Mononuclear cell (primary cell): Measurements from ENCODE around the gene ZFAND4. TPM values are rescaled to one million over a fixed set of nuclear protein-coding genes. Genes with fewer than 3 reads are reported as not detected.
"Not testable (repeated sequence)": the region's sequence is repeated elsewhere in the genome, so short reads cannot be mapped to it uniquely, and the experiment has no call there.

Source experiments
- H3K27me3 ChIP-seq: 2 replicates; pipeline ENCODE4 v1.6.0; 2011; ENCODE audit warnings: low read length, control low read depth; ENCODE audit not compliant: insufficient read depth
- H3K4me1 ChIP-seq: 2 replicates; pipeline ENCODE4 v1.5.1; 2011; ENCODE audit warnings: mild to moderate bottlenecking, low read length, control low read depth; ENCODE audit not compliant: insufficient read depth
- H3K4me3 ChIP-seq: 2 replicates; pipeline ENCODE4 v1.5.1; 2011; ENCODE audit warnings: mild to moderate bottlenecking, low read length, moderate library complexity
- H3K9me3 ChIP-seq: 2 replicates; pipeline ENCODE4 v1.5.1; 2011; ENCODE audit warnings: low read depth, mild to moderate bottlenecking, control low read depth, low read length
- total RNA-seq: library from RNA; depleted of rRNA; stranded (reverse); fragments of >200 nt; gene quantifications from one replicate; pipeline ENCODE4 v1.2.3, GENCODE V29; 2012

ZFAND4 gene
- total RNA-seq, 1 donor = 33.1 TPM

- H3K27me3 ChIP-seq, H3K4me3 ChIP-seq, H3K9me3 ChIP-seq, H3K4me1 ChIP-seq: not testable (repeated sequence)
Observed at GRCh38 chr10:45654753-45655141, 17.8 kb downstream of the ZFAND4 start.

DNA sequence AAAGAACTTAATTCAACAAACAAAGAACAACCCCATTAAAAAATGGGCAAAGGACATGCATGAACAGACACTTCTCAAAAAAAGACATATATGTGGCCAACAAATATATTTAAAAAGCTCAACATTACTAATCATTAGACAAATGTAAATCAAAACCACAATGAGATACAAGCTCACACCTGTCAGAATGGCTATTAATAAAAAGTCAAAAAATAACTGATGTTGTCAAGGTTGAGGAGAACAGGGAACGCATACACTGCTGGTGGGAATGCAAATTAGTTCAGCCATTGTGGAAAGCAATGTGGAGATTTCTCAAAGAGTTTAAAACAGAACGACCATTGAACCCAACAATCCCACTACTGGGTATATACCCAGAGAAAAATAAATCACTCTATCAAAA, 19.1 kb downstream of the ZFAND4 start:
- Histone ChIP-seq H3K27me3 (no peaks in the 10 kb centered on the region), H3K4me1 (peaks cover 4% of the 10 kb centered on the region), H3K9me3 (no peaks in the 10 kb centered on the region), H3K4me3 (no peak overlapping the region)

- Histone ChIP-seq H3K27me3 (no peaks in the 10 kb centered on the region), H3K9me3 (no peaks in the 10 kb centered on the region)
Observed at GRCh38 chr10:45652511-45652910, 20.1 kb downstream of the ZFAND4 start.

DNA sequence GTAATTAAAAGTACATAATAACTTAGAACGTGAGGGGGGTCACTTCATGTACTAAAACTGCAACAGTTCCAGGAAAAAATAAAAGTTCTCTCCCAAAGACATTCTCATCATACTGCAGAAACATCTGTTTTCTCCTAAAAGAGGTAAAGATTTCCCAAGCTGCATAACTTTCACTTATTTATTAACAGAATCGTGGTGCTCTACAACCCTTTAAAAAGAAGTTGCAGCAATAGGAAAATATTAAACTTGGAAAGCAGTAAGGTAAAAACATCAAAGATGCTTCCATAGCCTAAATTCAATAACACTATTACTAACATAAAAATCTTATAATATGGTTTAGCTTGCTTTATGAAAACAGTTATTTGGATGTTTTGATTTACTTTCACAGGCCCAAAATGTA, 23.3 kb downstream of the ZFAND4 start:
- Histone ChIP-seq H3K4me3 (no peak overlapping the region), H3K9me3 (no peaks in the 10 kb centered on the region), H3K4me1 (no peaks in the 10 kb centered on the region), H3K27me3 (no peaks in the 10 kb centered on the region)

More at GRCh38 chr10:45652511-45652910, 20.1 kb downstream of the ZFAND4 start:
- Histone ChIP-seq H3K4me3 (no peak overlapping the region), H3K4me1 (peaks cover 4% of the 10 kb centered on the region)

- Histone ChIP-seq H3K9me3 (no peaks in the 10 kb centered on the region), H3K4me3 (no peak overlapping the region), H3K27me3 (no peaks in the 10 kb centered on the region), H3K4me1 (no peaks in the 10 kb centered on the region)
Observed at GRCh38 chr10:45647118-45647517, 25.5 kb downstream of the ZFAND4 start.

DNA sequence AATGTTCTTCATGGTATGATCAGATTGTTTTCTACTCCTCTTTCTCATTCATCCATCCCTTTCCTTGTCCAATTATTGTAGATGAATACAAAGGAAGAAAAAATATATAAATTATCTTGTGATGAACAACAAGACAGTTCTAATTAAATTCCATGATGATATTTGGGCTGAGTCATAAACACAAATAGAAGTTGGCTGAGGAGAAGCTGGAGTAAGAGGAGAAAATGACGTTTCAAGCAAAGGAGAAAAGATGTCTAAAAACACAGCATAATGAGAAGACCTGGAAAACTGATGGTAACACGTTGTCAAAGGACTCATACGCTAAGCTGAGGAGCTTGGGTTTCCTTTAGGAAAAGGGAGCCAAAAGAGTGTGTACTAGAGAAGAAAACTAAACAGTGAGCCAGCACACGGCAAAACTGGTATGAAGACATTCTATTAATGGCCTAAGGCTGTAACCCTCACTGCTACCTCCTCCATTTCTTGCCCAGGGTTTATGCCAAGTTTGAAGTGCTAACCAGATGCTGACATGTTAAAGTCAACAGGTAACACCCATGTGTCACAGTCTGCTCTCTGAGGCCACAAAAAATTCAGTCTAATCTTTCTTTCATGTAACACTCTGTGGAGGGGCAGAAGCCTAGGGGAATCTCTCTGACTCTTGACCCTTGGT, 26.1 kb downstream of the ZFAND4 start:
- Histone ChIP-seq H3K27me3 (no peaks in the 10 kb centered on the region), H3K4me3 (no peak overlapping the region), H3K9me3 (no peaks in the 10 kb centered on the region), H3K4me1 (no peaks in the 10 kb centered on the region)

GRCh38 chr10:45644527-45644926, 28.0 kb downstream of the ZFAND4 start:
- H3K4me1 ChIP-seq = no peaks in the 10 kb centered on the region

GRCh38 chr10:45640941-45641340, 31.6 kb downstream of the ZFAND4 start:
- Histone ChIP-seq H3K4me3 (no peak overlapping the region), H3K27me3 (no peaks in the 10 kb centered on the region), H3K9me3 (no peaks in the 10 kb centered on the region), H3K4me1 (no peaks in the 10 kb centered on the region)

More at GRCh38 chr10:45644527-45644926, 28.0 kb downstream of the ZFAND4 start:
- Histone ChIP-seq H3K27me3 (no peaks in the 10 kb centered on the region), H3K9me3 (no peaks in the 10 kb centered on the region), H3K4me3 (no peak overlapping the region)

DNA sequence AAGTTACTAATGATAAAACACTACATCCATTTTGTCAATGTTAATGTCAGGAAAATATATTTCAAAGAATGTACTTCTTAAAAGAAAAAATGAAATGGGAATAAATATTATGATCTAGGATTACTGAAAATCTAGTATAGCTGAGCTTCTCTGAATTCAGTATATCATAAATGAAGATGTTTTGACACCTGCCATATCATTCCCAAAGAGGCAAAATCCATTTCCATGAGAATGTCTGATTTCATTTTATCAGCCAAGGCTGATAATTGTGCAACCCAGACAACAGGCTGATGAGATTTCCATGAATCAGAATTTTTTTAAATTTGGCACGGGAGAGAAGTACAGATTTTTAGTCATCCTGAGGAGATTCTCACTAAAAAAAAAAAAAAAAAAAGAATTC, 32.5 kb downstream of the ZFAND4 start:
- Histone ChIP-seq H3K9me3 (no peaks in the 10 kb centered on the region), H3K4me1 (no peaks in the 10 kb centered on the region), H3K4me3 (no peak overlapping the region), H3K27me3 (no peaks in the 10 kb centered on the region)

- no peaks in the 10 kb centered on the region for H3K4me1 ChIP-seq
- no peaks in the 10 kb centered on the region for H3K27me3 ChIP-seq
- H3K4me3 ChIP-seq = no peak overlapping the region
- H3K9me3 ChIP-seq = no peaks in the 10 kb centered on the region
Observed at GRCh38 chr10:45627412-45628048, 45.0 kb downstream of the ZFAND4 start.

GRCh38 chr10:45625879-45626278, 46.7 kb downstream of the ZFAND4 start:
- H3K4me3 ChIP-seq = no peak overlapping the region
- H3K27me3 ChIP-seq = no peaks in the 10 kb centered on the region
- no peaks in the 10 kb centered on the region for H3K4me1 ChIP-seq
- no peaks in the 10 kb centered on the region for H3K9me3 ChIP-seq

GRCh38 chr10:45624724-45625123, 47.8 kb downstream of the ZFAND4 start:
- Histone ChIP-seq H3K4me1 (no peaks in the 10 kb centered on the region), H3K4me3 (no peak overlapping the region), H3K9me3 (no peaks in the 10 kb centered on the region), H3K27me3 (no peaks in the 10 kb centered on the region)

- no peak overlapping the region for H3K4me3 ChIP-seq
- no peaks in the 10 kb centered on the region for H3K4me1 ChIP-seq
- no peaks in the 10 kb centered on the region for H3K9me3 ChIP-seq
- no peaks in the 10 kb centered on the region for H3K27me3 ChIP-seq
Observed at GRCh38 chr10:45614869-45615268, 57.7 kb downstream of the ZFAND4 start.

GRCh38 chr10:45612741-45613140, 59.8 kb downstream of the ZFAND4 start:
- Histone ChIP-seq H3K4me1 (peaks cover 1% of the 10 kb centered on the region), H3K9me3 (no peaks in the 10 kb centered on the region), H3K4me3 (no peak overlapping the region), H3K27me3 (no peaks in the 10 kb centered on the region)

DNA sequence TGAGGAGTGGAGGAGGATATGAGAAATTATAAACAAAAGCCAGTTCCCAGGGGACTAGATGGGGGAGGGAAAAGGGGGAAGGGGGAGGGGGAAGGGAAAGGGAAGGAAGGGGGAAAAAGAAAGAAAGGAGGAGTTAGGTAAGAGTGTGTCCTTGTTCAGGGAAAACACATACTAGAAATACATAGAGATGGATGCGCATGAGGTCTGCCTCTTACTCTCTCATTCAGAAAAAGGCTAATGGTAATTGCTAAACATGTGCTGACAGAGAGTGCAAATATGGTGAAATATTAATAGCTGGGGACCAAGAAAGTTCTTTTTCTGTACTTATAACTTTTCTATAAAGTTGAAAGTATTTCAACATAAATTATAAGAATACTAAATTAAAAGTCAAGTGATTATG, 64.5 kb downstream of the ZFAND4 start:
- no peaks in the 10 kb centered on the region for H3K9me3 ChIP-seq
- no peaks in the 10 kb centered on the region for H3K27me3 ChIP-seq
- H3K4me1 ChIP-seq = peaks cover 10% of the 10 kb centered on the region
- H3K4me3 ChIP-seq = no peak overlapping the region

GRCh38 chr10:45607276-45607675, 65.3 kb downstream of the ZFAND4 start:
- Histone ChIP-seq H3K4me1 (peaks cover 10% of the 10 kb centered on the region), H3K27me3 (no peaks in the 10 kb centered on the region), H3K4me3 (no peak overlapping the region), H3K9me3 (no peaks in the 10 kb centered on the region)
